ENCODE data around the gene PTPRM. TPM values are rescaled to one million over a fixed set of nuclear protein-coding genes. Genes with fewer than 3 reads are reported as not detected.

Gene PTPRM
- polyA plus RNA-seq, 1 of the 3 experiments (the other 2 are of a cell fraction): 16.0 TPM

GRCh38 chr18:8008033-8008432 lies 440.9 kb downstream of the PTPRM start:
- 54% methylated on average over 4 of the region's 4 CpGs for WGBS (ENCODE audit: low lambda C conversion rate)
- no peaks in the 10 kb centered on the region for H3K27me3 ChIP-seq (ENCODE audit: insufficient read depth)
- CTCF ChIA-PET: interaction anchor here (0.7 to 0.9 kb wide), 2 partner anchors 13 to 736 kb away, joined by 3 read pairs; no protein-coding TSS in a partner anchor

GRCh38 chr18:8011361-8011760 lies 444.2 kb downstream of the PTPRM start:
- no peak overlapping the region for H3K27ac ChIP-seq (ENCODE audit: low read depth in 2 of 2, low read length in 1 of 2)
- no peak overlapping the region for H2AFZ ChIP-seq (ENCODE audit: low read depth)
- ChIA-PET POLR2A (no interaction called here), CTCF (no interaction called here)
- H3K36me3 ChIP-seq (replicated peaks in 1 of 2; ENCODE audit: control insufficient read depth in 1 of 2, insufficient read depth in 2 of 2, low read length in 1 of 2): no peaks in the 10 kb centered on the region
- TF ChIP-seq NFIC (IDR thresholded peaks at IDR 0.05; ENCODE audit: borderline replicate concordance) (no peak), FOXM1 (IDR thresholded peaks at IDR 0.05; ENCODE audit: low read depth) (no peak), TAF1 (IDR thresholded peaks at IDR 0.05; ENCODE audit: borderline replicate concordance, low read depth, low read length) (no peak)
- H3F3A ChIP-seq (replicated peaks; ENCODE audit: insufficient read depth): no peaks in the 10 kb centered on the region
- no peaks in the 10 kb centered on the region for H4K20me1 ChIP-seq (ENCODE audit: insufficient read depth)
- no peaks in the 10 kb centered on the region for H3K27me3 ChIP-seq (ENCODE audit: insufficient read depth)
- no peak overlapping the region for H3K4me2 ChIP-seq
- H3K79me2 ChIP-seq (ENCODE audit: insufficient read depth): no peaks in the 10 kb centered on the region
- H3K9ac ChIP-seq: no peak overlapping the region
- H3K4me3 ChIP-seq (ENCODE audit: low read depth in 2 of 2, low read length in 1 of 2): no peak overlapping the region
- peaks cover 0 to 5% of the 10 kb centered on the region in 2 experiments; a peak in 1 of 4 replicates for H3K4me1 ChIP-seq (ENCODE audit: control insufficient read depth in 1 of 2, insufficient read depth in 2 of 2, low read depth in 1 of 2, low read length in 1 of 2)
- no peaks in the 10 kb centered on the region for H3K9me2 ChIP-seq
- H3K9me3 ChIP-seq: no peaks in the 10 kb centered on the region
- WGBS (ENCODE audit: low lambda C conversion rate): 17% methylated on average over 1 of the region's 1 CpG
- no peak for DNase-seq

More at GRCh38 chr18:8008033-8008432, 440.9 kb downstream of the PTPRM start:
- TF ChIP-seq, protein P1, sequence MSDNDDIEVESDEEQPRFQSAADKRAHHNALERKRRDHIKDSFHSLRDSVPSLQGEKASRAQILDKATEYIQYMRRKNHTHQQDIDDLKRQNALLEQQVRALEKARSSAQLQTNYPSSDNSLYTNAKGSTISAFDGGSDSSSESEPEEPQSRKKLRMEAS (IDR thresholded peaks at IDR 0.05; ENCODE audit: low read depth): no peak
- TF ChIP-seq TCF12 (IDR thresholded peaks at IDR 0.05) (no peak), NRF1 (IDR thresholded peaks at IDR 0.05; ENCODE audit: low read depth, low read length) (no peak), FOXM1 (IDR thresholded peaks at IDR 0.05; ENCODE audit: low read depth) (no peak), YY1 (IDR thresholded peaks at IDR 0.05; ENCODE audit: low read depth) (no peak), TEAD4 (IDR thresholded peaks at IDR 0.05; ENCODE audit: borderline replicate concordance, insufficient read depth) (no peak)
- no peak overlapping the region for H2AFZ ChIP-seq (ENCODE audit: low read depth)
- H3K9me3 ChIP-seq: no peaks in the 10 kb centered on the region
- H3K27ac ChIP-seq (ENCODE audit: low read depth in 2 of 2, low read length in 1 of 2): no peak overlapping the region
- H3F3A ChIP-seq (replicated peaks; ENCODE audit: insufficient read depth): no peaks in the 10 kb centered on the region
- no peak overlapping the region for H3K4me2 ChIP-seq
- no peak for DNase-seq
- no peak overlapping the region for H3K4me3 ChIP-seq (ENCODE audit: low read depth in 2 of 2, low read length in 1 of 2)
- H3K9me2 ChIP-seq: no peaks in the 10 kb centered on the region
- no peaks in the 10 kb centered on the region for H4K20me1 ChIP-seq (ENCODE audit: insufficient read depth)
- H3K79me2 ChIP-seq (ENCODE audit: insufficient read depth): no peaks in the 10 kb centered on the region
- peaks cover 0 to 8% of the 10 kb centered on the region in 2 experiments; a peak in 1 of 4 replicates for H3K4me1 ChIP-seq (ENCODE audit: control insufficient read depth in 1 of 2, insufficient read depth in 2 of 2, low read depth in 1 of 2, low read length in 1 of 2)
- no peaks in the 10 kb centered on the region for H3K36me3 ChIP-seq (replicated peaks in 1 of 2; ENCODE audit: control insufficient read depth in 1 of 2, insufficient read depth in 2 of 2, low read length in 1 of 2)
- POLR2A ChIA-PET: no interaction called here
- no peak overlapping the region for H3K9ac ChIP-seq

- Histone ChIP-seq H3K9me3 (no peaks in the 10 kb centered on the region), H3K27ac (ENCODE audit: low read depth in 2 of 2, low read length in 1 of 2) (no peak overlapping the region), H3K79me2 (ENCODE audit: insufficient read depth) (no peaks in the 10 kb centered on the region), H3F3A (replicated peaks; ENCODE audit: insufficient read depth) (no peaks in the 10 kb centered on the region), H3K36me3 (replicated peaks in 1 of 2; ENCODE audit: control insufficient read depth in 1 of 2, insufficient read depth in 2 of 2, low read length in 1 of 2) (no peaks in the 10 kb centered on the region), H3K27me3 (ENCODE audit: insufficient read depth) (no peaks in the 10 kb centered on the region), H3K4me1 (ENCODE audit: control insufficient read depth in 1 of 2, insufficient read depth in 2 of 2, low read depth in 1 of 2, low read length in 1 of 2) (peaks cover 0 to 2% of the 10 kb centered on the region in 2 experiments; a peak in 1 of 4 replicates), H3K9ac (no peak overlapping the region), H3K4me2 (no peak overlapping the region), H2AFZ (ENCODE audit: low read depth) (no peak overlapping the region), H3K9me2 (no peaks in the 10 kb centered on the region), H4K20me1 (ENCODE audit: insufficient read depth) (no peaks in the 10 kb centered on the region), H3K4me3 (ENCODE audit: low read depth in 2 of 2, low read length in 1 of 2) (no peak overlapping the region)
- WGBS (ENCODE audit: low lambda C conversion rate): 58% methylated on average over 4 of the region's 4 CpGs
- no peak for DNase-seq
- CTCF ChIA-PET: no interaction called here
- POLR2A ChIA-PET: no interaction called here
- no peak for TF ChIP-seq JUND (IDR thresholded peaks at IDR 0.05)
- TF ChIP-seq MXI1 (IDR thresholded peaks at IDR 0.05; ENCODE audit: low read depth, low read length): no peak
- TF ChIP-seq, protein P2, sequence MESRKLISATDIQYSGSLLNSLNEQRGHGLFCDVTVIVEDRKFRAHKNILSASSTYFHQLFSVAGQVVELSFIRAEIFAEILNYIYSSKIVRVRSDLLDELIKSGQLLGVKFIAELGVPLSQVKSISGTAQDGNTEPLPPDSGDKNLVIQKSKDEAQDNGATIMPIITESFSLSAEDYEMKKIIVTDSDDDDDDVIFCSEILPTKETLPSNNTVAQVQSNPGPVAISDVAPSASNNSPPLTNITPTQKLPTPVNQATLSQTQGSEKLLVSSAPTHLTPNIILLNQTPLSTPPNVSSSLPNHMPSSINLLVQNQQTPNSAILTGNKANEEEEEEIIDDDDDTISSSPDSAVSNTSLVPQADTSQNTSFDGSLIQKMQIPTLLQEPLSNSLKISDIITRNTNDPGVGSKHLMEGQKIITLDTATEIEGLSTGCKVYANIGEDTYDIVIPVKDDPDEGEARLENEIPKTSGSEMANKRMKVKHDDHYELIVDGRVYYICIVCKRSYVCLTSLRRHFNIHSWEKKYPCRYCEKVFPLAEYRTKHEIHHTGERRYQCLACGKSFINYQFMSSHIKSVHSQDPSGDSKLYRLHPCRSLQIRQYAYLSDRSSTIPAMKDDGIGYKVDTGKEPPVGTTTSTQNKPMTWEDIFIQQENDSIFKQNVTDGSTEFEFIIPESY (IDR thresholded peaks at IDR 0.05; ENCODE audit: borderline replicate concordance, low read depth): no peak
- TF ChIP-seq NFIC (IDR thresholded peaks at IDR 0.05; ENCODE audit: borderline replicate concordance): no peak
- TF ChIP-seq, protein P1 (IDR thresholded peaks at IDR 0.05; ENCODE audit: low read depth): no peak
- TF ChIP-seq ELF1 (IDR thresholded peaks at IDR 0.05): no peak
- no peak for TF ChIP-seq GABPA (IDR thresholded peaks at IDR 0.05; ENCODE audit: low read depth)
- TF ChIP-seq, protein P3, sequence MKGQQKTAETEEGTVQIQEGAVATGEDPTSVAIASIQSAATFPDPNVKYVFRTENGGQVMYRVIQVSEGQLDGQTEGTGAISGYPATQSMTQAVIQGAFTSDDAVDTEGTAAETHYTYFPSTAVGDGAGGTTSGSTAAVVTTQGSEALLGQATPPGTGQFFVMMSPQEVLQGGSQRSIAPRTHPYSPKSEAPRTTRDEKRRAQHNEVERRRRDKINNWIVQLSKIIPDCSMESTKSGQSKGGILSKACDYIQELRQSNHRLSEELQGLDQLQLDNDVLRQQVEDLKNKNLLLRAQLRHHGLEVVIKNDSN (IDR thresholded peaks at IDR 0.05; ENCODE audit: borderline replicate concordance, low read depth): no peak
These were observed 444.8 kb downstream of the PTPRM start for GRCh38 chr18:8011906-8012305.
